Glutamatergic neuron (in vitro differentiated cells): Measurements from ENCODE around the gene KRT5. TPM values are rescaled to one million over a fixed set of nuclear protein-coding genes. Genes with fewer than 3 reads are reported as not detected.

Source experiments
- DNase-seq: peaks from one replicate; pipeline ENCODE4 v3.0.0; 2022
- H3K27ac Mint-ChIP-seq: one replicate; pipeline ENCODE4 v1.8.0; 2020; ENCODE audit warnings: mild to moderate bottlenecking, mixed read lengths, inconsistent platforms; ENCODE audit not compliant: unreplicated experiment
- H3K27me3 Mint-ChIP-seq: one replicate; pipeline ENCODE4 v1.8.0; 2020; ENCODE audit warnings: mild to moderate bottlenecking, moderate library complexity, mixed read lengths, inconsistent platforms; ENCODE audit not compliant: unreplicated experiment
- H3K36me3 Mint-ChIP-seq: one replicate; pipeline ENCODE4 v1.8.0; 2020; ENCODE audit warnings: mild to moderate bottlenecking, mixed read lengths, inconsistent platforms; ENCODE audit not compliant: unreplicated experiment
- H3K4me1 Mint-ChIP-seq: one replicate; pipeline ENCODE4 v1.8.0; 2020; ENCODE audit warnings: mild to moderate bottlenecking, low read depth, mixed read lengths, inconsistent platforms; ENCODE audit not compliant: unreplicated experiment
- H3K4me3 Mint-ChIP-seq: one replicate; pipeline ENCODE4 v1.8.0; 2020; ENCODE audit warnings: mild to moderate bottlenecking, mixed read lengths, inconsistent platforms; ENCODE audit not compliant: unreplicated experiment
- H3K9me3 Mint-ChIP-seq: one replicate; pipeline ENCODE4 v1.8.0; 2020; ENCODE audit warnings: mild to moderate bottlenecking, moderate library complexity, mixed read lengths, inconsistent platforms; ENCODE audit not compliant: unreplicated experiment
- CTCF ChIP-seq: fragments of 200-600 bp; sonication (generic); IDR thresholded peaks from one replicate; pipeline ENCODE4 v1.5.0; 2021; ENCODE audit not compliant: partially characterized antibody, unreplicated experiment
- total RNA-seq: library from RNA; stranded (reverse); fragmentation: NEBNext Ultra II Directional; extraction: Animal tissue kit (Norgen Biotek cat#: 25700); gene quantifications from one replicate; pipeline ENCODE4 v1.2.1, GENCODE V29; 2021; ENCODE audit not compliant: unreplicated experiment

The KRT5 gene
- total RNA-seq, 1 donor from 2014 or later: not detected

GRCh38 chr12:52552055-52552454 is 31.9 kb upstream of the KRT5 start:
- Mint-ChIP-seq H3K4me3 (no peak overlapping the region), H3K27ac (no peak overlapping the region), H3K4me1 (no peaks in the 10 kb centered on the region), H3K27me3 (peaks cover 10% of the 10 kb centered on the region), H3K36me3 (no peaks in the 10 kb centered on the region), H3K9me3 (peaks cover 2% of the 10 kb centered on the region)
- no peak for TF ChIP-seq CTCF
- no peak for DNase-seq

GRCh38 chr12:52551216-52551865 is 31.1 kb upstream of the KRT5 start:
- H3K27me3 Mint-ChIP-seq: peaks cover 10% of the 10 kb centered on the region

GRCh38 chr12:52546126-52546525 is 25.9 kb upstream of the KRT5 start:
- Mint-ChIP-seq H3K27me3 (peaks cover 8% of the 10 kb centered on the region), H3K9me3 (peaks cover 2% of the 10 kb centered on the region), H3K36me3 (no peaks in the 10 kb centered on the region)

More at GRCh38 chr12:52551216-52551865, 31.1 kb upstream of the KRT5 start:
- Mint-ChIP-seq H3K4me1 (no peaks in the 10 kb centered on the region), H3K4me3 (no peak overlapping the region), H3K27ac (no peak overlapping the region), H3K36me3 (no peaks in the 10 kb centered on the region), H3K9me3 (peaks cover 2% of the 10 kb centered on the region)
- no peak for DNase-seq
- no peak for TF ChIP-seq CTCF

GRCh38 chr12:52543985-52544883 is 24.0 kb upstream of the KRT5 start:
- no peak for TF ChIP-seq CTCF
- Mint-ChIP-seq H3K4me3 (no peak overlapping the region), H3K27ac (no peak overlapping the region), H3K9me3 (peaks cover 4% of the 10 kb centered on the region), H3K27me3 (peaks cover 6% of the 10 kb centered on the region), H3K4me1 (no peaks in the 10 kb centered on the region), H3K36me3 (no peaks in the 10 kb centered on the region)
- DNase-seq: no peak

More at GRCh38 chr12:52546126-52546525, 25.9 kb upstream of the KRT5 start:
- no peaks in the 10 kb centered on the region for H3K4me1 Mint-ChIP-seq
- no peak overlapping the region for H3K4me3 Mint-ChIP-seq
- H3K27ac Mint-ChIP-seq: no peak overlapping the region
- no peak for DNase-seq
- no peak for TF ChIP-seq CTCF
